GM18867 (cell line): ENCODE data around the gene KLHL35.

Experiments used
- ATAC-seq: cut with Tn5 transposase; IDR thresholded peaks from one replicate; pipeline ENCODE4 v1.9.1; 2021; ENCODE audit warnings: mild to moderate bottlenecking, moderate library complexity; ENCODE audit not compliant: unreplicated experiment

The KLHL35 gene

GRCh38 chr11:75470476-75471080, 37.6 kb upstream of the KLHL35 start:
- no peak for ATAC-seq

- no peak for ATAC-seq
Observed at GRCh38 chr11:75469785-75470405, 36.9 kb upstream of the KLHL35 start.

GRCh38 chr11:75468534-75469340, 35.7 kb upstream of the KLHL35 start:
- no peak for ATAC-seq

DNA sequence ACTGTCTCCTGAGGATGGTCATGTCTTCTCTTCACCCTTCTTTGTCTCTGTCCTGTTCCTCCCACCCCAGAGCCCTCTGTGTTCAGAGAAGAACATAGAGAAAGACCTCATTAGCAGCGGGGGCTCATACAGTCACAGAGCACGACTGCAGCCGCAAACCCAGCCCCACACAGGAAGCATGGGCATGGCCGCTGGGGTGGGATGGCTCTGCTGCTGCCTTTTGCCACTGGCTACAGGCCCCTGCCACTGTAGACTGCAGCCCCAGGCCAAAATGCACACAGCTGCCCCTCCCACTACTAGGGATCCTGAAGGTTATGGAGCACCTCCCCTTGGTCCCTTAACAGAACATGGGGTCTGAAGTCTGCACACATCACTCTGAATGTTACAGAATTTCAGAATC, 34.9 kb upstream of the KLHL35 start:
- ATAC-seq: no peak

- no peak for ATAC-seq
Observed at GRCh38 chr11:75467311-75467710, 34.3 kb upstream of the KLHL35 start.

GRCh38 chr11:75465701-75466531, 32.9 kb upstream of the KLHL35 start:
- ATAC-seq: no peak

- no peak for ATAC-seq
Observed at GRCh38 chr11:75463106-75463774, 30.2 kb upstream of the KLHL35 start.

DNA sequence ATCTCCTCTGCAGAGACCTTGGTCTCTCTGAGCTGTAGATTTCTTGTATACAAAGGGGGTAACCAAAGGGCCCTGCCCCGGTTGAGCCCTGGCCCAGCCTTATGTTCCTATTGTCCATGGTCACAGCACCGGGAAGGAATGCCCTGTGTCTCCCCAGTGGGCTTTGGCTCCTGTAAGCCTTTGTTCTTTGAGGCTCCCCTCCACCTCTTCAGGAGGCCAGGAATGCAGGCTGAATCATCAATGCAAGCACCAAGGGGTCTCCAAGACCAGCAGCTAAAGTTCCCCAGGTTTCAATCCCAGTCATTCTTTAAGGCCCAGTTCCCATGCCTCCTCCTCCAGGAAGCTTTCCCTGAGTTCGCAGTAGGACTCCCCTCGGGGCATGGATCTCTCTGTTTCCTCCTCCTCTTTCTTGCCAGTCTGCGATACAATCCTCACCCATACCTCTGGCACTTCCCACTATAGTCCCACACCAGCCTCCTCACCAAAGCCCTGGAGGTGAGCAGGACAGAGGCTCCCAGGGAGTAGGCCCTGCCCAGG, 29.2 kb upstream of the KLHL35 start:
- ATAC-seq: no peak

DNA sequence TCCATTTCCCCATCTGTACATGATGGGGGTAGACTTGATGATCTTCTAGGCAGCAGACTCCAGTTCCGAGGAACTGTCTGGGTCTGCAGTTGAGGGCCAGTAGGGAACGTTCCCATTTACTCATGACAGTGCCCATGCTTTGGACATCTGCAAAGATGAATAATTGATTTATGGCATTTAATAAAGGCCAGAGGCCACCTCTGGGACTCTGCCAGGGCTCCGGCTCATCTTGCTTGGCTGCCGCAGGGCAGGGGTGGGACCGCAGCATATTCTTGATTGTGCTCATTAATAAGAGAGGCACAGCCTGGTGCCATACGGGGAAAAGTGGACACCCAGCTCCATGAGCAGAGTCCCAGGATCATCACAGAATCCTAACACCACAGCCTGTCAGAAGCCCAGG, 28.1 kb upstream of the KLHL35 start:
- no peak for ATAC-seq

DNA sequence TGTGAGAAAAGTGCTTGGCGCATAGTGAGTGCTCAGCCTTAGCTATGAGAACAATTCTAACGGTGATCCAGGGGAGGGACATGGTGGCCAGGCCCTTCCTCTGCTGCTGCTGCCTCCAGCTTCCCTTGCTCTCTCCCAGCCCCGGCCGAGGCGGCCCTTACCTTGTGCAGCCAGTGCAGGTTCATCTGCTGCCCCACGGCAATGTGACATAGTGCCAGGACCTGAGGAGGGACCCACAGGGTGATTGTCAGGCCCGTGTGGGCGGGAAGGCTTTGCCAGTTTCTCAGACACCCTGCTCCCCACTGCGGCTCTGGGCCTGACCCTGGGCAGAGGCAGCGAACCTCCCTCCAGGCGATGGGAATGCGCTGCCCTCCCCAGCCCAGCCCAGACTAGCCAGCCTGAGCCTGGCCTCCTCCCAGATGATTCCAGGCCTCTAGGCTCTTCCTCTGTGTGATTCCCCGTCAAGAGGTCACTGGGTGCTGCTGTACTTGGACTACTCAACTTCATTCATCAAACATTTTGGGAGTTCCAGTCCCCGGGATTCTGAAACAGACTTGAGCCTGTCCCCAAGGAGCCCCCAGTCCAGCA, 23.7 kb upstream of the KLHL35 start:
- no peak for ATAC-seq

GRCh38 chr11:75454987-75455386, 22.0 kb upstream of the KLHL35 start:
- ATAC-seq: no peak

DNA sequence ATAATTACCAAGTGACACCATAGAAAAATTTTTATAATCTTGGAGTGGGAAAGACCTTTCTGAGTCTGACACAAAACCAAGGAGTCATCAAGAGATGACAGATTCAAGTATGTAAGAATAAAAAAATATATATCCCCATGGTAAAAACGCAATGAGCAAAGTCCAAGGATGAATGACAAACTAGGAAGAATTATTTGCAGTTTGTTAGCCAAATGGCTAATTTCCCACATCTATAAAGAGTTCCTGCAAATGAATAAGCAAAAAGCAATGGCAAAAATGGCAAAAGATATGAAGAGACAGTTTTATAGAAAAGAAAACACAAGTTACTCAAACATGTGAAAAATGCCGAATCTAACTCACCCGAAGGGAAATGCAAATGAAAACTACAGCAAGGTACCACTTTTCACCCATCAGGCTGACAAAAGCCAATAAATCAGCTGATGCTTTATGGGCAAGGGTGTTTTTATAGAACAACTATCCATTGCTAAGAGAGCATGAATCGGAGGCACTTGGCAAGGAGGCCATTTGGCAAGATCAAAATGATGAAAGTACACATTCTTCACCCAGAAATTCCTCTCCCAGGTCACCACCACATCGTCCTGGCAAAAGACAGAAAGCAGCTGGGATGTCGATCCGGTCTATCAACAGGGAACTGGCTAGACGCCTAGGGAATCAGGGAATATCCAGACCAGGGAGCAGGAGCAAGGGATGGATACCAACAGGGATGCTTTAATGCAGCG, 21.1 kb upstream of the KLHL35 start:
- no peak for ATAC-seq

DNA sequence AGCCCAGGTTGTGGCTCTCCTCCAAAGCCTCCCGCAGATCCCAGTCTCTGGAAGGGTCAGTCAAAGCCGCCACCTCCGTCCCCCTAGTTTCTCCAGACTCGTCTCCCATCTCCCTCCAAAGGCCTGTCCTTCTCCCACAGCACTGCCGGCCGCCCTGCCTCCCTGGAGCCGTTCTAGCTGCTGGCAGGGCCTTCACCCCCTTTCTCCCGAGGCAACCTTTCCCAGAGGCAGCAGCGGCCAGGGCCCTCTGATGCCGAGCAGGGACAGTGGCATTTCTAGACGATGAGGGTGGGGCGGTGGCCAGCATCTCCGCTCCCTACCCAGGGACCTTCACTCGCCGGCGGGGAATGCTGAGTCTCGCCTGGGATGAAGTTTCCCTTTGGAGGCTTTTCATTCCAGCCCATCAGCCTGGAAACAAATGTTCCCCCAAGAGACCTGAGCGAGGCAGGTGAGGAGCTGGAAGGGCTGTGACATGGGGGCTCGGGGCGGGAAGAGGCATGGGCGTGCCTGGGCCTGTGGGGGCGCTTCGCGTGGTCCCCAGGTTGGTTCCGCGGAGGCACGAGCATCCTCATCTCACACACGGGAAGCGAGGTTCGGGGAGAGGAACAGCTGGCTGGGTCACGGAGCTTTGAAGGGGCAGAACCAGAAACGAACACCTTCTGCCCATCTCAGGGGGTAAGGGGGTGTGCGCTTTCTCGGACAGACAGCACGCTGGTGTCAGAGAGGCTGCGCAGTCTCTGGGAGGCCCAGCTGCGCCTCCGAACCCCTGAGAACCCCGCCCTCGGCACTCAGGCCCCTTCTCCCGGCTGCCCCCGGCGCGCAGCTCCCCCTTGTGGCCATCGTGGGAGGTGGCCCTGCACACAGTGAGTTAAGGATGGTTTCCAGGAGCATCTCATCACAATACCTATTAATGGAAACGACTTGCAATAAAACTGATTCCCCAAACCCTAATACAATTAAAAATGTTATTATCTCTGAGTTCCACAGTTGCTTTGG, 18.1 kb upstream of the KLHL35 start:
- no peak for ATAC-seq

GRCh38 chr11:75450236-75450635, 17.2 kb upstream of the KLHL35 start:
- no peak for ATAC-seq

GRCh38 chr11:75449776-75450175, 16.8 kb upstream of the KLHL35 start:
- no peak for ATAC-seq

- no peak for ATAC-seq
Observed at GRCh38 chr11:75449271-75449670, 16.3 kb upstream of the KLHL35 start.

GRCh38 chr11:75447415-75447814, 14.4 kb upstream of the KLHL35 start:
- ATAC-seq: no peak

DNA sequence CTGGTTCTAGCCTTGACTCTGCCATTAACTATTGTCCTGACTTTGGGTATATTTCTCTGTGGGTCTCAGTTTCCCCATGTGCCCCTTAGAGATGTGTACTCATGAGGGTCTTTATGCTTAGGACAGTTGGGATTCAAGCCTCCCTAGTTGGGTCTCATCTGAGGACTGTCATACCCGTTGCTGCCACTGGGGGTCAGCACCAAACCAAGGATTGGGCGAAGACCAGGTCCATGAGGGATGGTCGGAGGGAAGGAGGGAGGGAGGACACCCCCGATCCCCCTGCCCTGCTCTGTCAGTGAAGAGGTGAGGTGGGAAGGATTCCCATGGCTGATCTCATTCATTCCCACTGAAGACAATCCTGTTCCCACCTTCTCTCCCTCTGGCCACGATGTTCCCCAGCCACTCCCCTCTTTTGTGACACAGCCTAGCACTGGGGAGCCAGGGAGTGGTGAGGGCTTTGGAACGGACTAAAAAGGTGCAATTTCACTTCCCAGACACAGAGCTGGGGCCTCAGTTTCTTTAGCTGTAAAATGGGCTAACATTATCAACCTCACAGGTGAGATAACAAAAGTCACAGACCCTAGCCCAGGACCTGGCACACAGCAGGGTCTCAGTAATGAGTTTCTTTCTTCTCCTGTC, 12.4 kb upstream of the KLHL35 start:
- no peak for ATAC-seq
